Neural cell (in vitro differentiated cells): ENCODE results near the gene TTC19. TPM values are rescaled to one million over a fixed set of nuclear protein-coding genes. Genes with fewer than 3 reads are reported as not detected.

Experiments used
- H2AFZ ChIP-seq: fragments of 200-600, 300-800 bp; sonication (generic), shearing (Covaris generic); 2 replicates; pipeline ENCODE4 v1.6.0; 2014; ENCODE audit warnings: low read depth, mild to moderate bottlenecking, antibody characterized with exemption, low read length, moderate library complexity
- H3F3A ChIP-seq: fragments of 200-600 bp; shearing (Covaris generic); 2 replicates; pipeline ENCODE4 v1.6.1; 2016; ENCODE audit warnings: mild to moderate bottlenecking, moderate library complexity, mixed read lengths, antibody characterized with exemption, low read length; ENCODE audit not compliant: insufficient read depth, poor library complexity, severe bottlenecking
- H3K27ac ChIP-seq: fragments of 200-600, 300-800 bp; sonication (generic), shearing (Covaris generic); 2 replicates; pipeline ENCODE4 v1.5.1; 2014; ENCODE audit warnings: mild to moderate bottlenecking, low read length, moderate library complexity
- H3K27me3 ChIP-seq: fragments of 300-800, 200-600 bp; sonication (generic), shearing (Covaris generic); 2 replicates; pipeline ENCODE4 v1.6.0; 2014; ENCODE audit warnings: mild to moderate bottlenecking, low read depth, low read length, moderate library complexity; ENCODE audit not compliant: insufficient read depth
- H3K36me3 ChIP-seq: fragments of 300-800, 200-600 bp; sonication (generic), shearing (Covaris generic); 2 replicates; pipeline ENCODE4 v1.5.1; 2014; ENCODE audit warnings: mild to moderate bottlenecking, antibody characterized with exemption, low read length, moderate library complexity; ENCODE audit not compliant: insufficient read depth
- H3K4me2 ChIP-seq: fragments of 300-800, 200-600 bp; sonication (generic), shearing (Covaris generic); 2 replicates; pipeline ENCODE4 v1.6.0; 2014; ENCODE audit warnings: mild to moderate bottlenecking, low read length
- H3K4me3 ChIP-seq: fragments of 300-800, 200-600 bp; sonication (generic), shearing (Covaris generic); 2 replicates; pipeline ENCODE4 v1.5.1; 2014; ENCODE audit warnings: mild to moderate bottlenecking, low read length, moderate library complexity
- H3K79me2 ChIP-seq: fragments of 200-600 bp; shearing (Covaris generic); replicated peaks from 2 replicates; pipeline ENCODE4 v1.6.0; 2014; ENCODE audit warnings: mild to moderate bottlenecking, low read length, moderate library complexity; ENCODE audit not compliant: insufficient read depth
- H3K9ac ChIP-seq: fragments of 300-800, 200-600 bp; sonication (generic), shearing (Covaris generic); 2 replicates; pipeline ENCODE4 v1.6.1; 2016; ENCODE audit warnings: mild to moderate bottlenecking, low read length, mixed read lengths
- H3K9me2 ChIP-seq: fragments of 200-600 bp; shearing (Covaris generic); 2 replicates; pipeline ENCODE4 v1.6.1; 2016; ENCODE audit warnings: mild to moderate bottlenecking, low read length, mixed read lengths; ENCODE audit not compliant: insufficient read depth
- H3K9me3 ChIP-seq: fragments of 200-600, 300-800 bp; sonication (generic), shearing (Covaris generic); 2 replicates; pipeline ENCODE4 v1.6.1; 2016; ENCODE audit warnings: mild to moderate bottlenecking, mixed run types, low read length, moderate library complexity, mixed read lengths
- H4K20me1 ChIP-seq: fragments of 200-600 bp; shearing (Covaris generic); 2 replicates; pipeline ENCODE4 v1.6.1; 2016; ENCODE audit warnings: mild to moderate bottlenecking, mixed run types; ENCODE audit not compliant: insufficient read depth
- CTCF ChIP-seq: fragments of 450-650 bp; IDR thresholded peaks from 2 replicates; pipeline ENCODE4 v1.5.1; 2014; ENCODE audit warnings: antibody characterized with exemption, mild to moderate bottlenecking, moderate library complexity; ENCODE audit not compliant: poor library complexity, severe bottlenecking
- EP300 ChIP-seq: fragments of 450-650 bp; conservative IDR thresholded peaks from 2 replicates; pipeline ENCODE4 v1.6.1; 2014; ENCODE audit warnings: antibody characterized with exemption, mild to moderate bottlenecking, moderate library complexity; ENCODE audit not compliant: poor library complexity, severe bottlenecking
- EZH2 ChIP-seq: fragments of 200-600, 300-800 bp; shearing (Covaris generic), sonication (generic); IDR thresholded peaks from 2 replicates; pipeline ENCODE4 v1.6.1; 2014; ENCODE audit warnings: antibody characterized with exemption, low read length, borderline replicate concordance, mild to moderate bottlenecking; ENCODE audit not compliant: insufficient read depth, poor library complexity, severe bottlenecking
- MXI1 ChIP-seq: fragments of 450-650 bp; conservative IDR thresholded peaks from 2 replicates; pipeline ENCODE4 v1.6.1; 2014; ENCODE audit warnings: antibody characterized with exemption, mild to moderate bottlenecking; ENCODE audit not compliant: poor library complexity, severe bottlenecking
- POLR2AphosphoS5 ChIP-seq: IDR thresholded peaks from 2 replicates; pipeline ENCODE4 v1.6.1; 2012
- RAD21 ChIP-seq: fragments of 450-650 bp; conservative IDR thresholded peaks from 2 replicates; pipeline ENCODE4 v1.6.1; 2014; ENCODE audit warnings: antibody characterized with exemption, mild to moderate bottlenecking, moderate library complexity
- REST ChIP-seq: IDR thresholded peaks from 2 replicates; pipeline ENCODE4 v1.6.1; 2012; ENCODE audit warnings: borderline replicate concordance
- SMC3 ChIP-seq: fragments of 450-650 bp; conservative IDR thresholded peaks from 2 replicates; pipeline ENCODE4 v1.6.1; 2014; ENCODE audit warnings: antibody characterized with exemption, mild to moderate bottlenecking, moderate library complexity; ENCODE audit not compliant: poor library complexity
- TAF1 ChIP-seq: IDR thresholded peaks from 2 replicates; pipeline ENCODE4 v1.6.1; 2012; ENCODE audit warnings: low read depth
- polyA plus RNA-seq: library from polyadenylated mRNA; depleted of rRNA; stranded (reverse); fragments of >200 nt; gene quantifications from 2 replicates; pipeline ENCODE4 v1.2.3, GENCODE V29; 2014

The TTC19 gene
- polyA plus RNA-seq, 1 donor from 2014 or later = 97.8 TPM

GRCh38 chr17:15977894-15978293 is 21.7 kb upstream of the TTC19 start:
- Histone ChIP-seq H3K36me3 (peaks cover 13% of the 10 kb centered on the region), H3K27me3 (no peaks in the 10 kb centered on the region)

GRCh38 chr17:15978606-15979005 is 21.0 kb upstream of the TTC19 start:
- Histone ChIP-seq H3K27me3 (no peaks in the 10 kb centered on the region), H3K4me2 (no peak overlapping the region), H3K79me2 (no peaks in the 10 kb centered on the region), H3K9ac (no peak overlapping the region), H3K36me3 (peaks cover 13% of the 10 kb centered on the region), H3K9me2 (no peaks in the 10 kb centered on the region), H3F3A (no peaks in the 10 kb centered on the region), H3K4me3 (no peak overlapping the region), H2AFZ (no peak overlapping the region), H3K27ac (no peak overlapping the region), H4K20me1 (no peaks in the 10 kb centered on the region), H3K9me3 (no peaks in the 10 kb centered on the region)
- TF ChIP-seq EZH2 (no peak), EP300 (no peak), RAD21 (no peak), MXI1 (no peak), SMC3 (no peak), TAF1 (no peak), CTCF (no peak)

More at GRCh38 chr17:15977894-15978293, 21.7 kb upstream of the TTC19 start:
- Histone ChIP-seq H3K79me2 (no peaks in the 10 kb centered on the region), H2AFZ (no peak overlapping the region), H3K9me2 (no peaks in the 10 kb centered on the region), H4K20me1 (no peaks in the 10 kb centered on the region), H3K4me2 (no peak overlapping the region), H3K4me3 (no peak overlapping the region), H3K9ac (no peak overlapping the region), H3K9me3 (no peaks in the 10 kb centered on the region), H3K27ac (peak overlapping the region; percentile 34), H3F3A (no peaks in the 10 kb centered on the region)
- peak; percentile 98 for TF ChIP-seq EP300
- peak; percentile 60 for TF ChIP-seq CTCF
- TF ChIP-seq MXI1 = no peak
- peak; percentile 77 for TF ChIP-seq POLR2AphosphoS5
- no peak for TF ChIP-seq RAD21
- TF ChIP-seq REST = peak; percentile 38
